ENCODE data around the gene FGF18. TPM values are rescaled to one million over a fixed set of nuclear protein-coding genes. Genes with fewer than 3 reads are reported as not detected.

Gene FGF18
- total RNA-seq, 1 experiment from 2014 or later, result 0.94 TPM

GRCh38 chr5:171369898-171370297, 49.5 kb upstream of the FGF18 start:
- Histone ChIP-seq H3K4ac (ENCODE audit: low read depth, low read length) (no peak overlapping the region), H2BK12ac (ENCODE audit: insufficient read length, low read depth, low read length) (no peak overlapping the region), H2BK20ac (ENCODE audit: low read depth, low read length, poor library complexity, severe bottlenecking) (no peak overlapping the region), H3K79me1 (ENCODE audit: insufficient read depth, low read depth, low read length, poor library complexity, severe bottlenecking) (no peaks in the 10 kb centered on the region), H3K27me3 (ENCODE audit: insufficient read depth, low read length) (no peaks in the 10 kb centered on the region), H3K9ac (ENCODE audit: extremely low read depth, insufficient read length, low read length) (no peak overlapping the region), H2AFZ (ENCODE audit: low read length) (no peak overlapping the region), H3K4me1 (ENCODE audit: insufficient read depth, low read length) (no peaks in the 10 kb centered on the region), H3T11ph (ENCODE audit: low read length) (no peak overlapping the region), H3K27ac (ENCODE audit: insufficient read length, low read depth, low read length) (no peak overlapping the region), H4K20me1 (ENCODE audit: control insufficient read depth, insufficient read depth, insufficient read length) (no peaks in the 10 kb centered on the region), H4K8ac (replicated peaks; ENCODE audit: insufficient read length, low read depth, low read length) (no peak overlapping the region), H4K5ac (ENCODE audit: insufficient read length, low read depth, low read length) (no peak overlapping the region), H4K91ac (ENCODE audit: insufficient read length, low read depth, low read length) (no peak overlapping the region), H2BK120ac (ENCODE audit: low read depth, low read length, poor library complexity, severe bottlenecking) (no peak overlapping the region), H3K9me3 (ENCODE audit: control insufficient read depth, low read depth, low read length) (no peaks in the 10 kb centered on the region), H3K18ac (ENCODE audit: insufficient read length, low read depth, low read length) (no peak overlapping the region), H3K56ac (ENCODE audit: insufficient read length, low read depth, low read length) (no peak overlapping the region), H2BK5ac (ENCODE audit: insufficient read length, low read length) (no peak overlapping the region), H3K23ac (ENCODE audit: insufficient read length, low read depth, low read length) (no peak overlapping the region), H3K14ac (ENCODE audit: insufficient read depth, low read length) (no peak overlapping the region), H3K4me2 (ENCODE audit: insufficient read depth, insufficient read length, low read length) (no peak overlapping the region), H3K79me2 (ENCODE audit: insufficient read depth, low read length) (no peaks in the 10 kb centered on the region), H2BK15ac (ENCODE audit: low read depth, low read length) (no peak overlapping the region), H2AK5ac (ENCODE audit: insufficient read length, low read length) (no peak overlapping the region), H3K23me2 (ENCODE audit: insufficient read length, low read depth, low read length, poor library complexity, severe bottlenecking) (no peaks in the 10 kb centered on the region)
- no peak for DNase-seq
- H3K9me3 Mint-ChIP-seq, result no peaks in the 10 kb centered on the region
- TF ChIP-seq, protein P1, sequence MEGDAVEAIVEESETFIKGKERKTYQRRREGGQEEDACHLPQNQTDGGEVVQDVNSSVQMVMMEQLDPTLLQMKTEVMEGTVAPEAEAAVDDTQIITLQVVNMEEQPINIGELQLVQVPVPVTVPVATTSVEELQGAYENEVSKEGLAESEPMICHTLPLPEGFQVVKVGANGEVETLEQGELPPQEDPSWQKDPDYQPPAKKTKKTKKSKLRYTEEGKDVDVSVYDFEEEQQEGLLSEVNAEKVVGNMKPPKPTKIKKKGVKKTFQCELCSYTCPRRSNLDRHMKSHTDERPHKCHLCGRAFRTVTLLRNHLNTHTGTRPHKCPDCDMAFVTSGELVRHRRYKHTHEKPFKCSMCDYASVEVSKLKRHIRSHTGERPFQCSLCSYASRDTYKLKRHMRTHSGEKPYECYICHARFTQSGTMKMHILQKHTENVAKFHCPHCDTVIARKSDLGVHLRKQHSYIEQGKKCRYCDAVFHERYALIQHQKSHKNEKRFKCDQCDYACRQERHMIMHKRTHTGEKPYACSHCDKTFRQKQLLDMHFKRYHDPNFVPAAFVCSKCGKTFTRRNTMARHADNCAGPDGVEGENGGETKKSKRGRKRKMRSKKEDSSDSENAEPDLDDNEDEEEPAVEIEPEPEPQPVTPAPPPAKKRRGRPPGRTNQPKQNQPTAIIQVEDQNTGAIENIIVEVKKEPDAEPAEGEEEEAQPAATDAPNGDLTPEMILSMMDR (conservative IDR thresholded peaks at IDR 0.05), result no peak
- H3K4me3 Mint-ChIP-seq, result no peak overlapping the region
- no CpG with 5 or more reads among the region's 4 CpGs for WGBS (ENCODE audit: extremely low coverage, insufficient read length, low lambda C conversion rate)
- H3K36me3 Mint-ChIP-seq (ENCODE audit: insufficient read depth in 1 of 3, low read depth in 3 of 3), result no peaks in the 10 kb centered on the region
- no peaks in the 10 kb centered on the region for H3K4me1 Mint-ChIP-seq
- H3K27me3 Mint-ChIP-seq (ENCODE audit: low read depth), result peaks cover 5% of the 10 kb centered on the region
- H3K27ac Mint-ChIP-seq, result no peak overlapping the region
